Measurements from ENCODE around the gene SMG7. TPM values are rescaled to one million over a fixed set of nuclear protein-coding genes. Genes with fewer than 3 reads are reported as not detected.
A peak's percentile ranks its signal among the peaks of the same experiment; 100 is the strongest.

SMG7 gene
- total and polyA plus RNA-seq, 9 donors: 21.8 to 65.3 (median 47.2) TPM

- no peaks in the 10 kb centered on the region for H3K27me3 ChIP-seq
Observed at GRCh38 chr1:183470147-183470960, 1.9 kb upstream of the SMG7 start.

DNA sequence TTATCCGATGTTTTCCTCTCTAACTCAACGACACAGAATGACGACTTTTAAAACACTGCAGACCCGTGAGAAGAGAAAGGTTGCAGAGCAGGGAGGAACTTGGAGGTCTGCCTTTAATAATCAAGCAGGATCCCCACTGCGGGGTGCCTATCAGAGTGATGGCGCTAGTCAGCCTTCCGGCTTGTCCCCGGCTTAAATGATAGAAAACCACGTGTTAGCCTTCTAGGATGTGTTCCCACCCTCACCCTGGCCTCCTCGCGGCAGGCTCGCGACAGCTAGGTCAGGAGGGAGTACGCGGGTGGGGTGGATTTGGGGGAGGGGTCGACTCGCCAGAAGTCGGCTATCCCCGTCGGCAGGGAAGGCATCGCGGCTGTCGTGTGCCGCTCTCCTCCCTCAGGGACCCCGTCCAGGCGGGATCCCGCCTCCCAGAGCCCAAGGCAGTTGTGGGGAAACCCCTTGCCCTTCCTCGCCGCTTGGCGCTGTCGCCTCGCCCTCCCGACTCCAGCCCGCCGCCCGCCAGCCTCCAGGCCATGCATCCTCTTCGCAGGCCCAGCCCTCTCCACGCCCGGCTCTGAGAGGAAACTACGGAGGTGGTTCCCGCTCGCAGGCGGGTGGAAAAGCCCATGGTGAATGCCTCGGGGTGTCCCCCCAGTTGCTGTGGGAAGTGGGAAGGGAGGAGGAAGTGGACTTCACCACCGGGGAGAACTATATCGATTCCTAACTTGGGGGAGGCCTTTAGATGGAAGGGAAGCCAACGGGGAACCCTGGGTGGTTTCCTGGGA lies 1.1 kb upstream of the SMG7 start:
- H3K4me3 ChIP-seq: peak overlapping the region; percentile 96
- H3K9me3 ChIP-seq: no peaks in the 10 kb centered on the region
- H3K36me3 ChIP-seq: no peaks in the 10 kb centered on the region
- H3K27ac ChIP-seq: peak overlapping the region; percentile 88 to 90
- TF ChIP-seq, protein P1, sequence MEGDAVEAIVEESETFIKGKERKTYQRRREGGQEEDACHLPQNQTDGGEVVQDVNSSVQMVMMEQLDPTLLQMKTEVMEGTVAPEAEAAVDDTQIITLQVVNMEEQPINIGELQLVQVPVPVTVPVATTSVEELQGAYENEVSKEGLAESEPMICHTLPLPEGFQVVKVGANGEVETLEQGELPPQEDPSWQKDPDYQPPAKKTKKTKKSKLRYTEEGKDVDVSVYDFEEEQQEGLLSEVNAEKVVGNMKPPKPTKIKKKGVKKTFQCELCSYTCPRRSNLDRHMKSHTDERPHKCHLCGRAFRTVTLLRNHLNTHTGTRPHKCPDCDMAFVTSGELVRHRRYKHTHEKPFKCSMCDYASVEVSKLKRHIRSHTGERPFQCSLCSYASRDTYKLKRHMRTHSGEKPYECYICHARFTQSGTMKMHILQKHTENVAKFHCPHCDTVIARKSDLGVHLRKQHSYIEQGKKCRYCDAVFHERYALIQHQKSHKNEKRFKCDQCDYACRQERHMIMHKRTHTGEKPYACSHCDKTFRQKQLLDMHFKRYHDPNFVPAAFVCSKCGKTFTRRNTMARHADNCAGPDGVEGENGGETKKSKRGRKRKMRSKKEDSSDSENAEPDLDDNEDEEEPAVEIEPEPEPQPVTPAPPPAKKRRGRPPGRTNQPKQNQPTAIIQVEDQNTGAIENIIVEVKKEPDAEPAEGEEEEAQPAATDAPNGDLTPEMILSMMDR (IDR thresholded peaks at IDR 0.05): peak in 1 of 3 donors; percentile 23
- no peak for TF ChIP-seq EP300 (IDR thresholded peaks at IDR 0.05)
- peak; percentile 39 for TF ChIP-seq POLR2A (IDR thresholded peaks at IDR 0.05)
- 0 to 1% (median 0%) methylated on average over 47 of the region's 47 CpGs for WGBS, 3 donors
- intact Hi-C loops (cut with DNase I): loop anchor here (10.0 kb wide), 3 partner anchors 74 to 444 kb away; no protein-coding TSS in a partner anchor
- peak; percentile 73 to 84 (median 82) for DNase-seq
- no peaks in the 10 kb centered on the region for H3K27me3 ChIP-seq
- peaks cover 4% of the 10 kb centered on the region for H3K4me1 ChIP-seq (ENCODE audit: insufficient read depth)

More at GRCh38 chr1:183470147-183470960, 1.9 kb upstream of the SMG7 start:
- Histone ChIP-seq H3K27ac (peak overlapping the region; percentile 88 to 90), H3K9me3 (no peaks in the 10 kb centered on the region), H3K4me1 (ENCODE audit: insufficient read depth) (peaks cover 4% of the 10 kb centered on the region), H3K36me3 (no peaks in the 10 kb centered on the region), H3K4me3 (peak overlapping the region; percentile 96)
- peak; percentile 70 to 85 (median 83) for DNase-seq
- TF ChIP-seq, protein P1 (IDR thresholded peaks at IDR 0.05): peak; percentile 27 to 46 (median 32)
- TF ChIP-seq EP300 (IDR thresholded peaks at IDR 0.05): no peak
- peak; percentile 45 for TF ChIP-seq POLR2A (IDR thresholded peaks at IDR 0.05)
- 0 to 1% (median 1%) methylated on average over 26 of the region's 26 CpGs for WGBS, 3 donors
- intact Hi-C loops (cut with DNase I): loop anchor here (10.0 kb wide), 3 partner anchors 74 to 444 kb away; no protein-coding TSS in a partner anchor

GRCh38 chr1:183471743-183472487 lies 384 bp upstream of the SMG7 start:
- peak overlapping the region; percentile 88 to 90 for H3K27ac ChIP-seq
- intact Hi-C loops (cut with DNase I): loop anchor here (10.0 kb wide), 3 partner anchors 73 to 443 kb away; no protein-coding TSS in a partner anchor
- H3K4me3 ChIP-seq: peak overlapping the region; percentile 96
- peaks cover 4% of the 10 kb centered on the region for H3K4me1 ChIP-seq (ENCODE audit: insufficient read depth)
- H3K36me3 ChIP-seq: no peaks in the 10 kb centered on the region
- TF ChIP-seq, protein P1 (IDR thresholded peaks at IDR 0.05): peak in 2 of 3 donors; percentile 11 to 45
- TF ChIP-seq POLR2A (IDR thresholded peaks at IDR 0.05) (peak; percentile 55), EP300 (IDR thresholded peaks at IDR 0.05) (no peak)
- DNase-seq: peak; percentile 98 to 99 (median 98)
- no peaks in the 10 kb centered on the region for H3K27me3 ChIP-seq
- WGBS, 3 donors: 0 to 1% (median 0%) methylated on average over 36 to 42 of the region's 42 CpGs
- H3K9me3 ChIP-seq: no peaks in the 10 kb centered on the region

GRCh38 chr1:183473217-183473536 lies 878 bp downstream of the SMG7 start:
- WGBS, 3 donors: 18 to 20% (median 19%) methylated on average over 9 of the region's 9 CpGs
- H3K4me3 ChIP-seq: peak overlapping the region; percentile 96
- H3K4me1 ChIP-seq (ENCODE audit: insufficient read depth): peaks cover 4% of the 10 kb centered on the region
- H3K27ac ChIP-seq: no peak overlapping the region
- intact Hi-C loops (cut with DNase I): loop anchor here (10.0 kb wide), 3 partner anchors 72 to 442 kb away; no protein-coding TSS in a partner anchor
- H3K36me3 ChIP-seq: no peaks in the 10 kb centered on the region
- no peaks in the 10 kb centered on the region for H3K9me3 ChIP-seq
- no peak for DNase-seq
- TF ChIP-seq EP300 (IDR thresholded peaks at IDR 0.05) (no peak), POLR2A (IDR thresholded peaks at IDR 0.05) (no peak)
- TF ChIP-seq, protein P1 (IDR thresholded peaks at IDR 0.05): no peak
- H3K27me3 ChIP-seq: no peaks in the 10 kb centered on the region
